OCI-LY7 (cell line): Measurements from ENCODE around the gene PGD.

ENCODE experiments used
- CTCF ChIP-seq: fragments of 200-600 bp; sonication (generic); conservative IDR thresholded peaks from 2 replicates; pipeline ENCODE4 v1.5.1; 2014; ENCODE audit warnings: mild to moderate bottlenecking, antibody characterized with exemption, low read length, moderate library complexity, mixed read lengths
- EZH2phosphoT487 ChIP-seq: fragments of 200-600 bp; sonication (generic); IDR thresholded peaks from 2 replicates; pipeline ENCODE4 v1.6.1; 2018; ENCODE audit warnings: low read depth, borderline replicate concordance, mild to moderate bottlenecking, mixed run types, antibody characterized with exemption, low read length, moderate library complexity, mixed read lengths

DNA sequence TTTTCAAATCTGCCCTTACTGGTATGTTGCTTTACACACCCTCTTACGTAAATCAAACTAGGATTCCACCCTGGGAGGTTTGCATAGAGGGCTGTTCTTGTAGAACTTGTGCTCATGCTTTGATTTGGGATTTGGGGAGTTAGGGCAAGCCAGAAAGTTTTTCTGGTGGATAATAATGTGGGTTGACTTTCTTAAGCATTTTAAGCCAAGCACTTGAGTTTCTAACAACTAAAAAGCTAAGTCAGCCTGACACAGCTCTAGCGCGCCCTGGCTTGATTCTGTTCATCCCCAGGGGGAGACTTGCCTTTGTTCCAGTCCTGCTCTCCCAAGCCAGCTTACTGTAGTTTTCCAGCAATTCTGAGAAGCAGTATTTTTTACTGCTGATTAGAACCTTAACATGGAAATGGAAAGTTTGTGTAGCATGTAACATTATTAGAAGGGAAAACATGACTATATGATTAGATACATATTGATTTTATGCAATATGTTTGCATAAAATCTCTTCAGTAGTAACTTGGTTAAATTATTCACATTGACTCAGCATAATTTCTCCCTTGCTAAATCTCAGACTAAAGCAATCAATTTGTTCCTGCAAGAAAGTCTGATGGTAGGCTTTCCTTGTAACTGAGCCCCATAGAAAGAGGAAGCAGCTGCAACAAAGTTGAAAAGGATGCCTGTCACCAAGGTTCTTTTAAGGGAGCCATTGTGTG, 11.0 kb upstream of the PGD start:
- no peak for TF ChIP-seq EZH2phosphoT487
- TF ChIP-seq CTCF: no peak
